ENCODE measurements around the gene RAD51B.

DNA sequence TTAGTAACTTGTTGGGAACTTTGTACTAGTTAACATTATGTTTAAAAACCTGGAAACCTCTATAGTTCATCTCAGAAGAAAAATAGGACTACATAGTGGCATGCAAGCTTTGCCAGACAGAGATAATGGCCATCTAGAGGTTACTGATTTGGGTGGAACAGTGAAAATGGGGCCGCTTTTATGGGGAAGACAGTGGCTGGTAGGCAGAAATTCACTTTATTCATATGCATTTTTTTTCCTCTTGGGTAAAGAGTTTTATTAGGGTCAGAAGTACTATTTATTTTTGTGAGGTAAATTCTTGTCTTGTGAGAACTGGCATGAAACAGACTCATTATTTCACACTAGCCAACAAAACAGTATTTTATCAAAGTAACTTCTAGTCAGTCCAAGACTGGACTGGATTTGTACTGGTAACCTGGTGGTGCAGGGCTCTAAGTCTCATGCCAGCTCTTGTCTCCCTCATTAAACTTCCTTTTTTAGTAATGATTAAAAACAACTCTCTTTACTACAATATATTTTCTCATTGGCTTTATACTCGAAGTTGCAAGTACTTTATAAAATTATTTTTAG is 345.8 kb downstream of the RAD51B start:
- TF ChIP-seq, protein P1, sequence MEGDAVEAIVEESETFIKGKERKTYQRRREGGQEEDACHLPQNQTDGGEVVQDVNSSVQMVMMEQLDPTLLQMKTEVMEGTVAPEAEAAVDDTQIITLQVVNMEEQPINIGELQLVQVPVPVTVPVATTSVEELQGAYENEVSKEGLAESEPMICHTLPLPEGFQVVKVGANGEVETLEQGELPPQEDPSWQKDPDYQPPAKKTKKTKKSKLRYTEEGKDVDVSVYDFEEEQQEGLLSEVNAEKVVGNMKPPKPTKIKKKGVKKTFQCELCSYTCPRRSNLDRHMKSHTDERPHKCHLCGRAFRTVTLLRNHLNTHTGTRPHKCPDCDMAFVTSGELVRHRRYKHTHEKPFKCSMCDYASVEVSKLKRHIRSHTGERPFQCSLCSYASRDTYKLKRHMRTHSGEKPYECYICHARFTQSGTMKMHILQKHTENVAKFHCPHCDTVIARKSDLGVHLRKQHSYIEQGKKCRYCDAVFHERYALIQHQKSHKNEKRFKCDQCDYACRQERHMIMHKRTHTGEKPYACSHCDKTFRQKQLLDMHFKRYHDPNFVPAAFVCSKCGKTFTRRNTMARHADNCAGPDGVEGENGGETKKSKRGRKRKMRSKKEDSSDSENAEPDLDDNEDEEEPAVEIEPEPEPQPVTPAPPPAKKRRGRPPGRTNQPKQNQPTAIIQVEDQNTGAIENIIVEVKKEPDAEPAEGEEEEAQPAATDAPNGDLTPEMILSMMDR (IDR thresholded peaks at IDR 0.05), result no peak
- no peak for TF ChIP-seq POLR2A (IDR thresholded peaks at IDR 0.05)
